Measurements from ENCODE around the gene TEDC1. TPM values are rescaled to one million over a fixed set of nuclear protein-coding genes. Genes with fewer than 3 reads are reported as not detected.

TEDC1 gene
- polyA plus RNA-seq, 1 of the 3 experiments (the other 2 are of a cell fraction), result 13.4 TPM

- DNase-seq, result no peak
- H3K9me3 ChIP-seq, result no peaks in the 10 kb centered on the region
- no peak for TF ChIP-seq RCOR1 (IDR thresholded peaks at IDR 0.05; ENCODE audit: low read length)
- TF ChIP-seq PBX3 (IDR thresholded peaks at IDR 0.05), result no peak
- no peak for TF ChIP-seq GATA2 (CRISPR knock-in tag; IDR thresholded peaks at IDR 0.05)
- TF ChIP-seq SMC3 (IDR thresholded peaks at IDR 0.05; ENCODE audit: low read depth, low read length), result no peak
- TF ChIP-seq TEAD4 (IDR thresholded peaks at IDR 0.05; ENCODE audit: borderline replicate concordance, insufficient read depth), result no peak
- no peak for TF ChIP-seq POLR2AphosphoS5 (IDR thresholded peaks at IDR 0.05; ENCODE audit: low read depth, low read length)
- no peak for TF ChIP-seq USF2 (IDR thresholded peaks at IDR 0.05; ENCODE audit: borderline replicate concordance, low read depth, low read length)
- no peak for TF ChIP-seq YY1 (IDR thresholded peaks at IDR 0.05; ENCODE audit: low read depth)
- TF ChIP-seq EP300 (IDR thresholded peaks at IDR 0.05; ENCODE audit: borderline replicate concordance in 1 of 2, low read depth in 1 of 2, low read length in 1 of 2), result no peak
- no peak for TF ChIP-seq NFIC (IDR thresholded peaks at IDR 0.05; ENCODE audit: borderline replicate concordance)
- no peak for TF ChIP-seq MXI1 (IDR thresholded peaks at IDR 0.05; ENCODE audit: low read depth, low read length)
- no peak for TF ChIP-seq FOSL2 (IDR thresholded peaks at IDR 0.05; ENCODE audit: borderline replicate concordance, low read depth)
- no peak for TF ChIP-seq FOXM1 (IDR thresholded peaks at IDR 0.05; ENCODE audit: low read depth)
- no peak for TF ChIP-seq RFX5 (IDR thresholded peaks at IDR 0.05; ENCODE audit: low read length)
- no peak for TF ChIP-seq ZBTB33 (IDR thresholded peaks at IDR 0.05; ENCODE audit: borderline replicate concordance, low read depth)
- TF ChIP-seq JUND (IDR thresholded peaks at IDR 0.05), result no peak
- no peak overlapping the region for H3K4me3 ChIP-seq (ENCODE audit: low read depth in 2 of 2, low read length in 1 of 2)
- no peak overlapping the region for H2AFZ ChIP-seq (ENCODE audit: low read depth)
- H3K79me2 ChIP-seq (ENCODE audit: insufficient read depth), result no peaks in the 10 kb centered on the region
- no peaks in the 10 kb centered on the region for H3F3A ChIP-seq (replicated peaks; ENCODE audit: insufficient read depth)
- H3K4me2 ChIP-seq, result no peak overlapping the region
- POLR2A ChIA-PET, result no interaction called here
- H3K36me3 ChIP-seq (replicated peaks in 1 of 2; ENCODE audit: control insufficient read depth in 1 of 2, insufficient read depth in 2 of 2, low read length in 1 of 2), result peaks cover 0 to 2% of the 10 kb centered on the region in 2 experiments
- H3K9me2 ChIP-seq, result no peaks in the 10 kb centered on the region
- no peak overlapping the region for H3K27ac ChIP-seq (ENCODE audit: low read depth in 2 of 2, low read length in 1 of 2)
- H3K9ac ChIP-seq, result no peak overlapping the region
- no peaks in the 10 kb centered on the region for H3K27me3 ChIP-seq (ENCODE audit: insufficient read depth)
- peaks cover 4 to 13% of the 10 kb centered on the region in 2 experiments; a peak in 2 of 4 replicates for H3K4me1 ChIP-seq (ENCODE audit: control insufficient read depth in 1 of 2, insufficient read depth in 2 of 2, low read depth in 1 of 2, low read length in 1 of 2)
- CTCF ChIA-PET, result interaction anchor here (0.8 to 2.3 kb wide), 6 partner anchors 13 to 163 kb away, joined by 3 to 8 read pairs (median 4); no protein-coding TSS in a partner anchor
- H4K20me1 ChIP-seq (ENCODE audit: insufficient read depth), result no peaks in the 10 kb centered on the region
- 91% methylated on average over 10 of the region's 19 CpGs for WGBS (ENCODE audit: low lambda C conversion rate)
Measured at GRCh38 chr14:105531894-105532623, 41.0 kb downstream of the TEDC1 start.

Data from SK-N-SH (cell line).